OCI-LY3 (cell line): ENCODE results near the gene PRPF4.

ENCODE experiments used
- CTCF ChIP-seq: fragments of 200-600, 300-600 bp; sonication (generic); IDR thresholded peaks from 2 replicates; pipeline ENCODE4 v1.5.1; 2014; ENCODE audit warnings: antibody characterized with exemption, low read length, low read depth
- EZH2phosphoT487 ChIP-seq: fragments of 200-600 bp; shearing (Covaris generic); IDR thresholded peaks from 2 replicates; pipeline ENCODE4 v1.6.1; 2018; ENCODE audit warnings: antibody characterized with exemption, mixed run types, low read depth

GRCh38 chr9:113281356-113281755 lies 5.9 kb downstream of the PRPF4 start:
- TF ChIP-seq CTCF (no peak), EZH2phosphoT487 (no peak)
